ENCODE results near the gene ZCCHC24.
"Not testable (repeated sequence)": the region's sequence is repeated elsewhere in the genome, so short reads cannot be mapped to it uniquely, and the experiment has no call there.

Gene ZCCHC24

DNA sequence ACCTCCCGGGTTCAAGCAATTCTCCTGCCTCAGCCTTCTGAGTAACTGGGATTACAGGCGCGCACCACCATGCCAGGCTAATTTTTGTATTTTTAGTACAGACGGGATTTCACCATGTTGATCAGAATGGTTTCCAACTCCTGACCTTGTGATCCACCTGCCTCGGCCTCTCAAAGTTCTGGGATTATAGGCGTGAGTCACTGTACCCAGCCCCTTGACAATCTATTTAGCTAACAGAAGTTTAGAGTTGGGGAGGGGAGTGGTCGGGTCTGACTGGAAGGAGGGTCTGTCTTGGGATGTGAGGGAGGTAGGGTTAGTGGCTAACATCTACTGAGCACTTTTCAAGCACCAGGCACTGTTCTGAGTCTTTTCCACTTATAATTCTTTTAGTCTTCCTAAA, 27.0 kb upstream of the ZCCHC24 start:
- no peak for DNase-seq

DNA sequence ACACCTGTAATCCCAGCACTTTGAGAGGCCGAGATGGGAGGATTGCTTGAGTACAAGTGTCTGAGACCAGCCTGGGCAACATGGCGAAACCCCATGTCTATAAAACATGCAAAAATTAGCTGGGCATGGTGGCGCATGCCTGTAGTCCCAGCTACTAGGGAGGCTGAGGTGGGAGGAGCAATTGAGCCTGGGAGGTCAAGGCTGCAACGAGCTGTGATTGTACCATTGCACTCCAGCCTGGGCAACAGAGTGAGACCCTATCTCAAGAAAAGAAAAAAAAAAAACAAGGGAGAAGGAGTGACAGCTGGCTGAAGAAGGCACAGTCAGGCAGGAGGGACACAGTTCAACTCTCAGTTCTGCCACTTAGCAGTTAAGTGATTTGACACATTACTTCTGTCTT, 26.4 kb upstream of the ZCCHC24 start:
- no peak for DNase-seq

- DNase-seq: no peak
Measured at GRCh38 chr10:79470096-79470495, 24.7 kb upstream of the ZCCHC24 start.

- DNase-seq: no peak
Measured at GRCh38 chr10:79468841-79469585, 23.6 kb upstream of the ZCCHC24 start.

DNA sequence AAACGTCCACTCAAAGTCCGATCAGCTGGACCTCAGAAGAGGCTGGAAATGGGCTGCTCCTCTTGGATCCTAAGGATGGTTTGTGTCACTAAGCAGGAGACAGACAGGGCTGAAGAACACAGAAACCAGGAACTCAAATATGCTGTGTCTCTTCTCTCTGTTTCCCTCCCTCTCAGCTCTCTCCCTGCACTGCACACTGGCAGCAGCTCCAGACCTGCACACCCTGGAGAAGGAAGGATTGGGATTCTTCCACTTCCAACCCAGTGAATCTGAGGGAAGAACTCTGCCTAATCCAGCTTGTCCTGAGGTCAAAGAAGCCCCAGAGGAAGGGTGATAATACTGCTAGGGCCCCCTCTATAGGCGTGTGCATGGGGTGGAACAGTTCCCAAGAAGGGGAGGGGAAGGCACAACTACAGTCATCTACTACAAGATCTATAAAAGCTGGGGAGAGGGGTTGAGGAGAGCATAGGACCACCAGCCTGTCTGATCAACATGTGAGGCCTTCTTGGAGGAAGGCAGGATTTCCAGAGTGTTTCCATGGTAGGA, 22.7 kb upstream of the ZCCHC24 start:
- no peak for DNase-seq

DNA sequence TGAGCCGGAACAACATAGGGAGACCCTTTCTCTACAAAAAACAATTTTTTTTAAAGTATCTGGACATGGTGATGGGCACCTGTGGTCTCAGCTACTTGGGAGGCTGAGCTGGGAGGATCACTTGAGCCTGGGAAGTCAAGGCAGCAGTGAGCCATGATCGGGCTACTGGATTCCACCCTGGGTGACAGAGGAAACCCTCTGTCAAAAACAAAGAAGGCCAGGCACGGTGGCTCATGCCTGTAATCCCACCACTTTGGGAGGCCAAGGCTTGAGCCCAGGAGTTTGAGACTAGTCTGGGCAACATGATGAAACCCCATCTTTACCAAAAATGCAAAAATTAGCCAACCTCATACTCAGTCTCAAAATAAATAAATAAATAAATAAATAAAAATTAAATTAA, 19.9 kb upstream of the ZCCHC24 start:
- DNase-seq: no peak

DNA sequence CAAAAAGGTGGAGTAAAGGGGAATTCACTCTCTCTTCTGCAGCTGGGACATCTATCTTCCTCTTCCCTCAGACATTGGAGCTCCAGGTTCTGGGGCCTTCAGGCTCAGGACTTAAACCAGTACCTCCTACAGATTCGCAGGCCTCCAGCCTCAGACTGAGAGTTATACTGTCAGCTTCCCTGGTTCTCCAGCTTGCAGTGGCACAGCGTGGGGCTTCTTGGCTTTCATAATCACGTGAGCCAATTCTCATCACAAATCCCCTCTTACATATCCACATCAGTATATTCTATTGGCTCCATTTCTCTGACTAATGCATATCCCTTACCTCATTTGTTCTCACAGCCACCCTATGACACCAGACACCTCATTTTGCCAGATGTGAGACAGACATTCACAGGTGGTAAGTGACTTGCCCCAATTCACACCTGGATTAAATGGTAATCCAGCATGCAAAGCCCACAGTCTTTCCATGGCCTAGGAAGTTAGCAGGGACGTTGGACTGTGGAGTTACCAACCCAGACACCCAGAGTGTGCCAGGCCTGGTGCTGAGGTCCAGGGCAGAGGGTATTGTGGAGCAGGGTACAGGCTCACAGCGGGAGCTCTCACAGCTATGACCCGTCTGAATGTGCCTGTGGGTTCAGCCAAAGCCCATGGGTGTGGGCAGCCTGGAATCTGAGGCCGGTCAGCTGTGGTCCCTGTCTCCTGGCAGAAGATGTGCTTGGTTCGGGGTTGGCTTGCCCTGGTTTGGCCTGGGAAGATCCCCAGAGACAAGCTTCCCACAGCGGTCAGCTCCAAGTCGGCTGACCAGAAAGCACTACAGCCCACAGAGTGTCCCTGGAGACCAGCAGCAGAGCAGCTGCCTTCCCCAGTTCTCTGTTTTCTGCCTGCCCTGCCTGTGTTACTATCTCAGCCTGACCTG, 18.4 kb upstream of the ZCCHC24 start:
- no peak for DNase-seq

DNA sequence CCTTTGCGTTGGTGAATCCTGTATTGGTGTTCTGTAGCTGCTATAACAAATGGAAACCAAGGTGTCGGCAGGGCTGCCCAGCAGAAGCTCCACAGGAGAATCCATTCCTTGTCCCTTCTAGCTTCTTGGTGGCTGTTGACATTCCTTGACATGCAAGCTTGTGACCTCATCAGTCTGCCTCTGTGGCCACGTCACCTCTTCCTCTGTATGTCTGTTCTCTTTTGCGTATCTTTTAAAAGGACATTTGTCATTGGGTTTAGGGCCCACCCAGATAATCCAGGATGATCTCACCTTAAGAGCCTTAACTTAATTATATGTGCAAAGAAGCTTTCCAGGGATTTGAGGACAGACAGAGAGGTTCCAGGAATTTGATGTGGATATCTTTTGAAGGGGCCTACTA, 15.3 kb upstream of the ZCCHC24 start:
- DNase-seq: no peak

DNA sequence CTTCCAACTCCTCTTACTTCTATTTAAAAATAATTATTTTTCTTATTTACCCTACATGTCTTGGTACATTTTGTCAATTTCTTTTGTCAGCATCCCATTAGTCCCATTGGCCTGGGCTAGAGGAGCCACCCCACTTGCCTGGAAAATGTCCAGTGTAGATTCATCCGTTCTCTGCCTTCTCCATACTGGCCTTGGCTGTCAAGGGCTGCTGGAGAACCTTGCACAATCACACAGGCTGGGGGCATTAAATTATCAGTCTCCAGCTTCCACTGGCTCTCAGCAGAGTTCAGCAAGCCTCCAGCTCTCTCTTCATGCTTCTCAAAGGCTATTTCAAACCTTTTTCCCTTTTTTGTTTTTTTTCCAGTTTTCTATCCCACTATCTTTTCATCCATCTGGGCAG, 13.8 kb upstream of the ZCCHC24 start:
- DNase-seq: no peak

GRCh38 chr10:79458483-79458882, 13.1 kb upstream of the ZCCHC24 start:
- no peak for DNase-seq

DNA sequence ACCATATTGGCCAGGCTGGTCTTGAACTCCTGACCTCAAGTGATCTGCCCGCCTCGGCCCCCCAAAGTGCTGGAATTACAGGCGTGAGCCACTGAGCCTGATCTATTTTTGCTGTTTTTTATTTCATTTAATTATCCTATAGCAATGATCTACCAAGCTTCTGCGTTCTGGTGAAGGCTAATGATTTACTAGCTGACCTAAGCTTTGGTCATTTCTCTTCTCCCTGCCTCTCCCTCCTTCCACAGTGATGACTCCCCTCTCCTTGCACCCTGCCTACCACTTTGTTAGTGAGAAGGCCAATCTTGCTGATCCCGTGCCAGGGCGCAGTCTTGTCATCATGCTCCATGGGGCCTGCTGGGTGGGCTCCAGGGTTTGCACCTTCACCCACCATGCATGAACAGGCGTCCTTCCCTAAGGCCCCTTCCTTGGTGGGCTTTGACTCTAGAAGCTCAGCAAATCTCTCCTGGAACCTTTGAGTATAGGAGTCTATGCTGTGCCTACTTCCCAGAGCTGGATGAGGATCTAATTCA, 11.9 kb upstream of the ZCCHC24 start:
- no peak for DNase-seq

DNA sequence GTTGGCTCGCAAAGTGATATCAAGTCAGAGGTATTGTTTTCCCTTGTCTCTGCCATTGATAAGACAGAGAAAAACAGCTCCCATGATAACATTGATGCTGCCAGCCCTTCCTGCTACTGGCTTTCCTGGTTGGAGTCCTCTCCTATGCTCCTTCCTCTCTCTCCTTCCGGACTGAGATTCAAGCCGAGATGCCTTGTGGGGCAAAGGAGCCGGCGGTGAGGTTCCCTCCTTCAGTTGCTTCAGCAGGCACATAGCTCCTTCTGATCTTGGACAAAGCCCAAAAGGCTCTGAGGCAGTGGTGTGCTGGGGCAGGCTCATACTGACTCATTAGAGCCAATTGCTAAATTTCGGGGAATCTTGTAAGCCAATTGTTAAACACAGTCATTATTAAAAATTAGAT, 8.8 kb upstream of the ZCCHC24 start:
- no peak for DNase-seq

GRCh38 chr10:79453392-79453791, 8.0 kb upstream of the ZCCHC24 start:
- no peak for DNase-seq

GRCh38 chr10:79452174-79452611, 6.8 kb upstream of the ZCCHC24 start:
- no peak for DNase-seq

DNA sequence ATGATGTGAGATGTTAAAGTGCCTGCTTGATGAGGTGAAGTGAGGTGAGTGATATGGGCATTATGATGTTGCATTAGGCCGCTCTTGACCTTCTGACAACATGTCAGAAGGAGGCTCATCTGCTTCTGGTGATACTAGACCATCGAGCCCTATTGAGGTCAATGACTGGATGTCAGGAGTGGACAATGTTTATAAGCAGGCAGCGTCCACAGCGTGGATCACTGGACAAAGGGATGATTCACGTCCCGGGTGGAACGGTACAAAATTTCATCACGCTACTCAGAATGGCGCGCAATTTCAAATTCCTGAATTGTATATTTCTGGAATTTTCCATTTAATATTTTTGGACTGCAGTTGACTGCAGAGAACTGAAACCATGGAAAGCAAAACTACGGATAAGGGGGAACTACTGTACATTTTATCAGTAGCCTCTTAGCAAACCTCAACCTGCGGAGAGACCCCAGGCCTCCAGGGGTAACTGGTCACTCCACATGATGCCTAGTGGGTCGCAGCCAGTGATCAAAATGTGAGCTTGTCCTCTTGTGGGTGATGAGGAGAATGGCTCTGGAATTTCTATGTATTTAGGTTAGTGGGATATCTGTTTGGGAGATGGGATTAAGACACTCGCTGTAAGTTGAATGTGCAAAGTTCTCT, 5.7 kb upstream of the ZCCHC24 start:
- DNase-seq: no peak

DNA sequence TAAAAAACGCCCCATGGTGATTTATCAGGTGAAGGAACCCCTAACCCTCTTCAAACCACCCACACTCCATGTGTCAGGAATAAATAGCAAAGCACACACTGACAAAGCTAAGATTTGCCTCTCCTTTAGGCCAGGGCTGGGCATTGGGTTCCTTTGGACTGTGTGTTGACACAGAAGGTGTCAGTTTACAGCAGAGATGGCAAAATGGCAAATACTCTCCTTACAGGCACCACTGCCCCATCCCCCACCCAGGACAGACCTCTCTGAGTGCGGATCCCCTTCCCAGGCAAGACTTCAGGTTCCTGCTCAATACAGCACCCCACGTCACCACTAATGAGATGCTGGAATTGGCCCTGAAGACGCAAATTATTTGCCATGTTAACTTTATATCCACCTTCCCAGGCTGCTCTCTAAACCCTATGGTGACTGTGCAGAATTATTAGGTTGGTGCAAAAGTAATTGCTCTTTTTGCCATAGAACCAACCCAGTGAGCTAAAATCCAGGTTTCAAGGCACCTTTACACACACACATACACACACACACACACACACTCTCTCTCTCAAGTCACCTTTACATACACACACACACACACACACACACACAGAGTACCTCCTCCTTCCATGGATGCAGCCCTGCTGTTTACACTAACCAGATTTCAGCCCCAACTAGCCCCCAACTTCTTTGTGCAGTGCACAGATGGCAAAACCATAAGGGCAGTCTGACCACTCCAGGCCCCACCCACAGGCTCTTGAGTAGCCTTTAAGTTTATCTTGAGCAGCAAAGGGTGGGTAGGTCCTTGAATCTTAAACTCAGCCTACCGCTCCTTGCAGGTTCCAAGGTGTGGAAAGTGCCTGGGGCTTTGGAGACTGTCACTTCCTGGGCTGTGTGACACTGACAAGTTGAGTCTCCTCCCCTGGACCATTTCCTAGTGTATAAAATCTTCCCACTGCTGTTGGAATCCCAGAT, 4.0 kb upstream of the ZCCHC24 start:
- DNase-seq: no peak

DNA sequence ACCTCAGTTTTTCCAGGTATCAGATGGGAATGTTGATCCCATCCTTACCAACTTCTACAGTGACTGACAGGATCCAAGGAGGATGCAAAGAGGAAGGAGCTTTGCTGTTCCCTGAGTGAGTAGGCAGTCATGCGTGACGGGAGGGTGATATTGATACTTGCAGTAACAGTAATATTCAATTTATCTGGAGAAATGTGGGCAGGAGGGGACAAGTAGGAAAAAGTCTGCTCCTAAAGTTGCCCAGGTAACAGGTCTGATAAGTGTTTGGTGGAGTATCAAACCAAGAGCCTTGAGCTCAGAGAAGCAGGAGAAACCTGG, 3.3 kb upstream of the ZCCHC24 start:
- no peak for DNase-seq

DNA sequence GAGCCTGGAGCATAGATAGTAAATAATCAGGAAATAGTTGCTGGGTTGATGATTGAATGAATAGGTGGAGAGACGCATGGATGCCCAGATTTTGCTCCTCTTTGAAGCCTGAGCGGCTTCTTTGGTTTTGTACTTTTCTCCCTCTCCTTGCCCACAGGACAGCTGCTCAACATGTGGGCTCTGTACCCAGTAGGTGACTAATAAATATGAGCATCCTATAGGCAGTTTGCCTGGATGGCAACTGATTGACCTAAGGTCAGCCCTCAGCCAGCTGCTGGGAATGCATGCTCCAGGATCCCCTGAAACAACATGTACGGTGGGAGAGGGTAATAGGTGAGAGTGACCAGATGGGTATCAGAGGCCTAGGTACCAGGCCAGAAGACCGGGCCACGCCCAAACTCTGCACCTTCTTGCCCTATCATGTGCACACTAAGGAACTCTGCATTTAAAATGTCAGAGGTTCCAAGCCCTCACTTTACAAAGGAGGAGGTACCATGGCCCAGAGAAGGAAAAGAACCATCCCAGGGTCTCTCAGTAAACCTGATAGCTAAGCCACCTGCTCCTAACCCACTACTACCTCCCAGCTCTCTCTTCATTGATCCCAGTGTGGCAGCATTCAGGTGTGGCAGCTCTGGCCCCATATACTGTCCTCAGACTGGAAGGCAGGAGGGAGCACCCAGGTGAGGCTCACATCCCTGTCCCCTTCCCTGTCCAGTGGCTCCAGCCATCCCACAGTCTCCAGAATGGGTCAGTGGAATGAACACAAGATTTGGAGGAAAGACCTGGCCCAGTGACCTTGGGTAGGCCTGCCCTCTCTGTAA, 2.7 kb upstream of the ZCCHC24 start:
- no peak for DNase-seq

DNA sequence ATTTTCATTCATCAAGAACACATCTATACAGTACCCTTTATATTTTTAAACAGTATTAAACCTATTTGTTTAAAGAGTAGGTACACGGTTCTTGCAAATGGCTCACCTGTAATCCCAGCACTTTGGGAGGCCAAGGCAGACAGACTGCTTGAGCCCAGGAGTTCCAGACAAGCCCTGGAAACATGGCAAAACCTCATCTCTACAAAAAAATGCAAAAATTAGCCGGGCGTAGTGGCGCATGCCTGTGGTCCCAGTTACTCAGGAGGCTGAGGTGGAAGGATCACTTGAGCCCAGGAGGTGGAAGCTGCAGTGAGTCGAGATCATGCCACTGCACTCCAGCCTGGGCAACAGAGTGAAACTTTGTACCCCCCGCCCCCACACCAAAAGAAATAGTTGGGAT, 1.8 kb upstream of the ZCCHC24 start:
- not testable (repeated sequence) for DNase-seq

DNA sequence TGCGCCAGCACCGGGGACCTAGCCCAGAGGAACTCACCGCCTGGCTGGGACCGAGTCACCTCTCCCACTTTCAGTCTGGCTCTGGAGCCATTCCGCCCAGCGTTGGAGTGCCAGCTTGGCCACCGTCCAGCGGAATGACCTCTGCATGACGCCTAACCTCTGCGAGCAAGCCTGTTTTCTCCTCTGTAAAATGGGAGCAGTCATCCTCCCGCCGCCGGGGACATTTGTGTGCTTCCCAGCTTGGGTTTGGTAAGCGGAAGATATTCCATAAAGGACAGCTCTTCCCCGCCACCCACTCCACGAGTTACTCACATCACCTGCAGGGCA, 1.3 kb upstream of the ZCCHC24 start:
- DNase-seq: no peak
